ENCODE data around the gene EPS15. TPM values are rescaled to one million over a fixed set of nuclear protein-coding genes. Genes with fewer than 3 reads are reported as not detected.
"Not testable (repeated sequence)": the region's sequence is repeated elsewhere in the genome, so short reads cannot be mapped to it uniquely, and the experiment has no call there.

Gene EPS15
- total RNA-seq, 2 experiments from 2014 or later: 59.6 to 61.6 TPM

- Mint-ChIP-seq H3K4me3 (no peak overlapping the region), H3K27me3 (no peaks in the 10 kb centered on the region), H3K27ac (peak overlapping the region; percentile 1), H3K9me3 (ENCODE audit: low read depth) (no peaks in the 10 kb centered on the region), H3K36me3 (ENCODE audit: low read depth) (no peaks in the 10 kb centered on the region), H3K4me1 (peaks cover 27% of the 10 kb centered on the region)
- CTCF ChIA-PET: no interaction called here
- POLR2A ChIA-PET: no interaction called here
- DNase-seq (no peak), ATAC-seq (peak; percentile 51)
- intact Hi-C loops (cut with DNase I, micrococcal nuclease): no loop called here
Measured at GRCh38 chr1:51542158-51542953, 23.3 kb upstream of the EPS15 start.

GRCh38 chr1:51541313-51542050 lies 22.4 kb upstream of the EPS15 start:
- POLR2A ChIA-PET: no interaction called here
- Mint-ChIP-seq H3K9me3 (ENCODE audit: low read depth) (no peaks in the 10 kb centered on the region), H3K36me3 (ENCODE audit: low read depth) (no peaks in the 10 kb centered on the region), H3K27me3 (no peaks in the 10 kb centered on the region), H3K27ac (peak overlapping the region; percentile 16), H3K4me1 (peaks cover 27% of the 10 kb centered on the region), H3K4me3 (no peak overlapping the region)
- intact Hi-C loops (cut with DNase I, micrococcal nuclease): no loop called here
- DNase-seq (no peak), ATAC-seq (peak; percentile 80)
- CTCF ChIA-PET: interaction anchor here (1.0 kb wide), 1 partner anchor 212 kb away, joined by 3 read pairs; no protein-coding TSS in a partner anchor

- ChIA-PET CTCF (no interaction called here), POLR2A (no interaction called here)
- intact Hi-C loops (cut with DNase I, micrococcal nuclease): no loop called here
- no peak for DNase-seq
- H3K27ac Mint-ChIP-seq: no peak overlapping the region
- H3K36me3 Mint-ChIP-seq (ENCODE audit: low read depth): no peaks in the 10 kb centered on the region
- H3K27me3 Mint-ChIP-seq: no peaks in the 10 kb centered on the region
- no peaks in the 10 kb centered on the region for H3K9me3 Mint-ChIP-seq (ENCODE audit: low read depth)
- H3K4me3 Mint-ChIP-seq: no peak overlapping the region
- H3K4me1 Mint-ChIP-seq: peaks cover 25% of the 10 kb centered on the region
- ATAC-seq: no peak
Measured at GRCh38 chr1:51537568-51537967, 18.5 kb upstream of the EPS15 start.

- intact Hi-C loops (cut with DNase I, micrococcal nuclease): no loop called here
- H3K4me1 Mint-ChIP-seq: peaks cover 9% of the 10 kb centered on the region
- no peaks in the 10 kb centered on the region for H3K27me3 Mint-ChIP-seq
- peak; percentile 19 for ATAC-seq
- DNase-seq: peak; percentile 53
- ChIA-PET CTCF (interaction anchor here (0.7 to 1.3 kb wide), 7 partner anchors 10 to 386 kb away, joined by 3 to 7 read pairs (median 3); no protein-coding TSS in a partner anchor), POLR2A (no interaction called here)
- no peak overlapping the region for H3K4me3 Mint-ChIP-seq
- H3K9me3 Mint-ChIP-seq (ENCODE audit: low read depth): no peaks in the 10 kb centered on the region
- peak overlapping the region; percentile 32 for H3K27ac Mint-ChIP-seq
- H3K36me3 Mint-ChIP-seq (ENCODE audit: low read depth): no peaks in the 10 kb centered on the region
Measured at GRCh38 chr1:51535006-51535592, 16.0 kb upstream of the EPS15 start.

GRCh38 chr1:51534447-51534846 lies 15.4 kb upstream of the EPS15 start:
- Mint-ChIP-seq H3K4me3 (no peak overlapping the region), H3K27ac (no peak overlapping the region), H3K9me3 (ENCODE audit: low read depth) (no peaks in the 10 kb centered on the region), H3K27me3 (no peaks in the 10 kb centered on the region), H3K4me1 (peaks cover 9% of the 10 kb centered on the region), H3K36me3 (ENCODE audit: low read depth) (no peaks in the 10 kb centered on the region)
- DNase-seq (no peak), ATAC-seq (peak; percentile 78)
- intact Hi-C loops (cut with DNase I, micrococcal nuclease): no loop called here
- ChIA-PET CTCF (interaction anchor here (0.6 to 1.3 kb wide), 4 partner anchors 29 to 164 kb away, joined by 3 read pairs; no protein-coding TSS in a partner anchor), POLR2A (interaction anchor here (0.6 kb wide), 1 partner anchor 11 kb away, joined by 3 read pairs; no protein-coding TSS in a partner anchor)

- H3K4me3 Mint-ChIP-seq: no peak overlapping the region
- H3K27ac Mint-ChIP-seq: no peak overlapping the region
- H3K36me3 Mint-ChIP-seq (ENCODE audit: low read depth): no peaks in the 10 kb centered on the region
- peaks cover 9% of the 10 kb centered on the region for H3K4me1 Mint-ChIP-seq
- CTCF ChIA-PET: no interaction called here
- ATAC-seq (no peak), DNase-seq (no peak)
- no peaks in the 10 kb centered on the region for H3K9me3 Mint-ChIP-seq (ENCODE audit: low read depth)
- no peaks in the 10 kb centered on the region for H3K27me3 Mint-ChIP-seq
- intact Hi-C loops (cut with DNase I, micrococcal nuclease): no loop called here
- POLR2A ChIA-PET: no interaction called here
Measured at GRCh38 chr1:51532853-51533252, 13.8 kb upstream of the EPS15 start.

GRCh38 chr1:51530447-51530846 lies 11.4 kb upstream of the EPS15 start:
- POLR2A ChIA-PET; ATAC-seq; H3K4me1 Mint-ChIP-seq; H3K27me3 Mint-ChIP-seq; H3K36me3 Mint-ChIP-seq (ENCODE audit: low read depth); H3K27ac Mint-ChIP-seq; H3K4me3 Mint-ChIP-seq; intact Hi-C loops (cut with DNase I, micrococcal nuclease); CTCF ChIA-PET; H3K9me3 Mint-ChIP-seq (ENCODE audit: low read depth); DNase-seq: not testable (repeated sequence)

- Mint-ChIP-seq H3K27ac (no peak overlapping the region), H3K4me1 (no peaks in the 10 kb centered on the region), H3K4me3 (no peak overlapping the region), H3K9me3 (ENCODE audit: low read depth) (no peaks in the 10 kb centered on the region), H3K36me3 (ENCODE audit: low read depth) (no peaks in the 10 kb centered on the region), H3K27me3 (no peaks in the 10 kb centered on the region)
- ATAC-seq (no peak), DNase-seq (no peak)
- intact Hi-C loops (cut with DNase I, micrococcal nuclease): no loop called here
- ChIA-PET CTCF (interaction anchor here (0.7 kb wide), 1 partner anchor 60 kb away, joined by 4 read pairs; no protein-coding TSS in a partner anchor), POLR2A (no interaction called here)
Measured at GRCh38 chr1:51527144-51527543, 8.1 kb upstream of the EPS15 start.

- Mint-ChIP-seq H3K27me3 (no peaks in the 10 kb centered on the region), H3K9me3 (ENCODE audit: low read depth) (no peaks in the 10 kb centered on the region), H3K36me3 (ENCODE audit: low read depth) (no peaks in the 10 kb centered on the region), H3K4me1 (no peaks in the 10 kb centered on the region), H3K4me3 (no peak overlapping the region), H3K27ac (no peak overlapping the region)
- POLR2A ChIA-PET: no interaction called here
- ATAC-seq (no peak), DNase-seq (no peak)
- intact Hi-C loops (cut with DNase I, micrococcal nuclease): no loop called here
- CTCF ChIA-PET: interaction anchor here (0.6 kb wide), 1 partner anchor 492 kb away, joined by 3 read pairs; no protein-coding TSS in a partner anchor
Measured at GRCh38 chr1:51526248-51526647, 7.2 kb upstream of the EPS15 start.

GRCh38 chr1:51525295-51525694 lies 6.2 kb upstream of the EPS15 start:
- ChIA-PET POLR2A (no interaction called here), CTCF (interaction anchor here (0.6 to 2.2 kb wide), 2 partner anchors 10 to 162 kb away, joined by 3 to 7 read pairs; no protein-coding TSS in a partner anchor)
- ATAC-seq (no peak), DNase-seq (no peak)
- Mint-ChIP-seq H3K27ac (no peak overlapping the region), H3K36me3 (ENCODE audit: low read depth) (no peaks in the 10 kb centered on the region), H3K27me3 (no peaks in the 10 kb centered on the region), H3K9me3 (ENCODE audit: low read depth) (no peaks in the 10 kb centered on the region), H3K4me3 (no peak overlapping the region), H3K4me1 (peaks cover 6% of the 10 kb centered on the region)
- intact Hi-C loops (cut with DNase I, micrococcal nuclease): no loop called here

GRCh38 chr1:51524817-51525216 lies 5.8 kb upstream of the EPS15 start:
- CTCF ChIA-PET: interaction anchor here (2.2 kb wide), 1 partner anchor 11 kb away, joined by 7 read pairs; no protein-coding TSS in a partner anchor

More at GRCh38 chr1:51524817-51525216, 5.8 kb upstream of the EPS15 start:
- POLR2A ChIA-PET: no interaction called here
- no peak overlapping the region for H3K4me3 Mint-ChIP-seq
- H3K27ac Mint-ChIP-seq: no peak overlapping the region
- DNase-seq: no peak
- intact Hi-C loops (cut with DNase I, micrococcal nuclease): no loop called here
- H3K27me3 Mint-ChIP-seq: no peaks in the 10 kb centered on the region
- H3K36me3 Mint-ChIP-seq (ENCODE audit: low read depth): no peaks in the 10 kb centered on the region
- no peak for ATAC-seq
- H3K9me3 Mint-ChIP-seq (ENCODE audit: low read depth): no peaks in the 10 kb centered on the region
- H3K4me1 Mint-ChIP-seq: peaks cover 11% of the 10 kb centered on the region
